Body of pancreas (tissue), 4 donors: ENCODE results near the gene SLC19A2. TPM values are rescaled to one million over a fixed set of nuclear protein-coding genes. Genes with fewer than 3 reads are reported as not detected.

Experiments
- ATAC-seq: fragments of 150-250 bp; one replicate; pipeline ENCODE4 v1.9.1; 2016
- DNase-seq, 4 donors: peaks; one replicate each; pipeline ENCODE4 v3.0.0-alpha.2; 2019
- H3K27ac ChIP-seq, 4 donors: fragments of 200-600 bp; sonication (generic); 1 replicate in 3 of 4; 2 replicates in 1 of 4; pipeline versions ENCODE4 v1.5.1 to v1.6.1; 2016 to 2019; ENCODE audit warnings: mild to moderate bottlenecking in 1 of 4, mixed read lengths in 1 of 4, moderate library complexity in 1 of 4
- H3K27me3 ChIP-seq, 2 donors: fragments of 200-600 bp; sonication (generic); one replicate each; pipeline ENCODE4 v1.6.0; 2016; ENCODE audit warnings: mild to moderate bottlenecking in 1 of 2
- H3K36me3 ChIP-seq, 2 donors: fragments of 200-600 bp; sonication (generic); replicated peaks in 1 of 2; 2 replicates each; pipeline ENCODE4 v1.5.1; 2016; ENCODE audit warnings: low read depth in 2 of 2; ENCODE audit not compliant: insufficient read depth in 1 of 2
- H3K4me1 ChIP-seq: fragments of 200-600 bp; sonication (generic); one replicate; pipeline ENCODE4 v1.6.0; 2016
- H3K4me3 ChIP-seq, 2 donors: fragments of 200-600 bp; sonication (generic); 1 replicate in 1 of 2; 2 replicates in 1 of 2; pipeline ENCODE4 v1.5.1; 2016 to 2019
- H3K9me3 ChIP-seq, 3 donors: fragments of 200-600 bp; sonication (generic); 1 replicate in 2 of 3; 2 replicates in 1 of 3; pipeline ENCODE4 v1.5.1; 2016
- CTCF ChIP-seq, 7 experiments: fragments of 450-650 bp in 4 of 7; fragments of 200-600 bp in 3 of 7; sonication (generic) in 3 of 7; IDR thresholded peaks; one replicate each; pipeline ENCODE4 v1.5.1; 2016 to 2019; ENCODE audit warnings: antibody characterized with exemption in 7 of 7
- POLR2A ChIP-seq, 3 donors: fragments of 450-650 bp; IDR thresholded peaks; one replicate each; pipeline ENCODE4 v1.6.1; 2016; ENCODE audit warnings: antibody characterized with exemption in 3 of 3, mild to moderate bottlenecking in 2 of 3
- WGBS, 2 donors: methylation state at CpG; one replicate each; pipeline ENCODE4 v1.1.5; 2017; 5-methylcytosine and 5-hydroxymethylcytosine counted together
- intact Hi-C: fragments of 100-400 bp; cut with DNase I; formaldehyde crosslinking; loops from one replicate; pipeline ENCODE4 v1.15.1; 2023
- total RNA-seq, 2 donors: library from RNA; depleted of rRNA; stranded (reverse); fragments of >200 nt; gene quantifications; one replicate each; pipeline ENCODE4 v1.1.0, GENCODE V29; 2016

Gene SLC19A2
- total RNA-seq, 2 donors from 2014 or later: 15.0 to 18.1 TPM

- Histone ChIP-seq H3K4me1 (no peaks in the 10 kb centered on the region), H3K27ac (no peak overlapping the region), H3K27me3 (no peaks in the 10 kb centered on the region), H3K36me3 (no peaks in the 10 kb centered on the region), H3K9me3 (no peaks in the 10 kb centered on the region), H3K4me3 (no peak overlapping the region)
- TF ChIP-seq CTCF (IDR thresholded peaks at IDR 0.05) (no peak), POLR2A (IDR thresholded peaks at IDR 0.05) (no peak)
- 10 to 18% methylated on average over 30 to 35 of the region's 35 CpGs for WGBS, 2 donors
- DNase-seq (no peak), ATAC-seq (peak; percentile 27)
- intact Hi-C loops: loop anchor here (5.0 kb wide), 1 partner anchor 82 kb away; no protein-coding TSS in a partner anchor
These were observed 25.4 kb downstream of the SLC19A2 start for GRCh38 chr1:169460191-169460833.

DNA sequence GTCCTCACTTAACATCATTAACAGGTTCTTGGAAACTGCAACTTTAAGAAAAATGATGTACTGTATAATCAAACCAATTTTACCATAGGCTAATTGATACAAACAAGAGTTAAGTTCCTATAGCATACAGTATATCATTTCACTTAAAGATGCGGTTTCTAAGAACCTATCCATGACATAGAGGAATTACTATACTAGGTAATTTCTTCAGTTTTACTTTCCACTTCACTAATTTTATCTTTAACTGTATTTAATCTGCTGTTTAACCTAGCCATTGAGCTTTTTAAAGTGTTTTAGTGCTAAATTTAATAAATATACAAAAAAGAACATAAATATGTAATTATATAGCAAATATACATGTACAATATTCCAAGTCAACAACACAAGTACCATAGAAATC is 28.3 kb downstream of the SLC19A2 start:
- WGBS, 2 donors: 92 to 93% methylated on average over 1 of the region's 1 CpG
- intact Hi-C loops: no loop called here

GRCh38 chr1:169456029-169456428 is 29.7 kb downstream of the SLC19A2 start:
- ATAC-seq: no peak
- H3K9me3 ChIP-seq: no peaks in the 10 kb centered on the region
- DNase-seq: no peak
- no peaks in the 10 kb centered on the region for H3K4me1 ChIP-seq
- no peaks in the 10 kb centered on the region for H3K36me3 ChIP-seq
- no peaks in the 10 kb centered on the region for H3K27me3 ChIP-seq
- H3K27ac ChIP-seq: no peak overlapping the region
- intact Hi-C loops: no loop called here
- TF ChIP-seq CTCF (IDR thresholded peaks at IDR 0.05): no peak
- no peak for TF ChIP-seq POLR2A (IDR thresholded peaks at IDR 0.05)
- no peak overlapping the region for H3K4me3 ChIP-seq
- WGBS, 2 donors: 78 to 79% methylated on average over 2 of the region's 2 CpGs

More for the DNA sequence above, 28.3 kb downstream of the SLC19A2 start:
- Histone ChIP-seq H3K27me3 (no peaks in the 10 kb centered on the region), H3K27ac (no peak overlapping the region), H3K9me3 (no peaks in the 10 kb centered on the region), H3K4me3 (no peak overlapping the region), H3K36me3 (no peaks in the 10 kb centered on the region), H3K4me1 (no peaks in the 10 kb centered on the region)
- no peak for DNase-seq
- no peak for ATAC-seq
- TF ChIP-seq CTCF (IDR thresholded peaks at IDR 0.05) (no peak), POLR2A (IDR thresholded peaks at IDR 0.05) (no peak)

- WGBS, 2 donors: 84 to 89% methylated on average over 2 of the region's 2 CpGs
- intact Hi-C loops: no loop called here
- H3K4me1 ChIP-seq: no peaks in the 10 kb centered on the region
- H3K27me3 ChIP-seq: no peaks in the 10 kb centered on the region
- no peak for ATAC-seq
- DNase-seq: no peak
- H3K36me3 ChIP-seq: no peaks in the 10 kb centered on the region
- no peak for TF ChIP-seq CTCF (IDR thresholded peaks at IDR 0.05)
- no peak overlapping the region for H3K4me3 ChIP-seq
- no peaks in the 10 kb centered on the region for H3K9me3 ChIP-seq
- no peak overlapping the region for H3K27ac ChIP-seq
These were observed 32.8 kb downstream of the SLC19A2 start for GRCh38 chr1:169452921-169453320.

DNA sequence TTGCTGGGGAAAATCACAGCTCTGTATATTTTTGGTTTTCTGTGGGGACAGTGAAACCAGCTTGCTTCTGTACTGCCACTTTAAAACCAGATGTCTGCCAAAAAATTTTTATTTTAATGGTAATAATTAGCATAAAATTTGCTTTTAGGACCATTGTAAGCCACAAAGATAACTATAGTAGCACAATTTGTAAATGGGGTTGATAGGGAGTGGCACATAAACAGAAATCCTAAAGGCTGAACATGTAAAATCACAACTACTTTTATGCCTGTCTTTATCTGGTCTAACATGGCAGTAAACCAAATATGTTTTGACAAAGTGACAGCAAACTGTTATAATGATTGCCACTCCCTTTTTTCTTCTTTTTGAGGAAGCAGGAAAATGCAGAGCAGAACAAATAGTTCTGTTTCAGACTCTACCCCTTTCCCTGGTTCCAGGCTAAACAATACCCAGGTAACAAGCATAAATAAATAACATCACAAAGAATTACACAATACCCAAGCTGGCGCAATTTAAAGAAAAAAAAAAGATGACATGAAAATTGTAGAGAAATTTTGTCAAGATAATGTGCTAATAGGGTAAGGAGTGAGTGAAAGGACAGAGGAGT is 34.4 kb downstream of the SLC19A2 start:
- TF ChIP-seq POLR2A (IDR thresholded peaks at IDR 0.05) (no peak), CTCF (IDR thresholded peaks at IDR 0.05) (no peak)
- DNase-seq (no peak), ATAC-seq (no peak)
- H3K27ac ChIP-seq: no peak overlapping the region
- 56 to 61% methylated on average over 1 of the region's 1 CpG for WGBS, 2 donors
- H3K36me3 ChIP-seq: no peaks in the 10 kb centered on the region
- H3K27me3 ChIP-seq: no peaks in the 10 kb centered on the region
- H3K4me3 ChIP-seq: no peak overlapping the region
- intact Hi-C loops: no loop called here
- H3K4me1 ChIP-seq: no peaks in the 10 kb centered on the region
- H3K9me3 ChIP-seq: no peaks in the 10 kb centered on the region
